ENCODE measurements around the gene CLDN18.

Gene CLDN18

DNA sequence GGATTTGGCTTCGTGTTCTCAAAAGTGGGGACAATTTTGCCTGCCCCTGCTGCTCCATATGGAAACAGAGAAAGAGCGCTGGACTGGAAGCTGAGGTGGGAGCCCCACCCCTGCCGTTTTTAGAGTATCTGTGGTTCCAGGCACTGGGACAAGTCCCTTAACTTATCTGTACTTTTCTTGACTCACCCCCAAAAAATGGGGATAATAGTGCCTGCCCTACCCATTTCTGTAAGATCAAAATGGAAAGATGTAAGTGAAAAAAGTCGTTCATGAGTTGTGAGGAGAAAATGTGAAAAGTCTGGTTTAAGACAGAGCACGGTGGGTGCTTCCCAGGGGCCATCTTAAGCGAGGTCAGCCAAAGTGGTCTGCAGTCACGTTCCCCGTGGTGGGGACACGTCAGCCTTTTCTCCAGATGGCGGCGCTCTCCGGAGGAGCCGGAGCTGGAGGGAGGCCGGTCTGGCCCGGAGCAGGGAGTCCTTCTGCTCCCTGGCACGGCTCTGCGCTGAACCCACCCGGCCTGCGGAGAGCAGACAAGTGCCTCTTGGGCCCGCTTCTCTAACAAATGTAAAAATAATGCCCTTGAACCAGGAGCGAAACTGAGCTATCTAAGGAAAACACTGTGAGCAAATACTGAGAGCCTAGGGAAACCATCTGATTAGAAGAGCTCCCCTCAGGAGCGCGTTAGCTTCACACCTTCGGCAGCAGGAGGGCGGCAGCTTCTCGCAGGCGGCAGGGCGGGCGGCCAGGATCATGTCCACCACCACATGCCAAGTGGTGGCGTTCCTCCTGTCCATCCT, at the start of gene CLDN18:
Gene CLDN18 (plus strand): TSS at position 690 of the 797 bp plus-strand sequence. CDS start 61 bp downstream, at position 751.
- DNase-seq: no peak

- DNase-seq: no peak
These were observed 47.7 kb upstream of the CLDN18 start for GRCh38 chr3:137962251-137962650.

DNA sequence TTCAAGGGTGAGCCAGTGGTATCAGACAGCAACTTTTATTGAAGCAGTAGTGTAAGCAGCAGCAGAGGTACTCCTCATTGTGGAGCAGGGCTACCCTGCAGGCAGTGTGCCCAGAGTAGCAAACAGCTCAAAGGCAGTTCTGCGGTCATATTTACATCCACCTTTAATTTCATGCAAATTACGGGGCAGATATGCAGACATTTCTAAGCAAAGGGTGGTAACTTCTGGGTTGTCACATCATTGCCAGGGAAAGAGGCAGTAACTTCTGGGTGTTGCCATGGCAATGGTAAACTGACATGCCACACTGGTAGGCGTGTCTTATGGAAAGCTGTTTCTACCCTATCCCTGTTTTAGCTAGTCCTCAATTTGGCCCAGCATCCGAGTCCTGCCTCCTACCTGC, 46.5 kb upstream of the CLDN18 start:
- DNase-seq: no peak

DNA sequence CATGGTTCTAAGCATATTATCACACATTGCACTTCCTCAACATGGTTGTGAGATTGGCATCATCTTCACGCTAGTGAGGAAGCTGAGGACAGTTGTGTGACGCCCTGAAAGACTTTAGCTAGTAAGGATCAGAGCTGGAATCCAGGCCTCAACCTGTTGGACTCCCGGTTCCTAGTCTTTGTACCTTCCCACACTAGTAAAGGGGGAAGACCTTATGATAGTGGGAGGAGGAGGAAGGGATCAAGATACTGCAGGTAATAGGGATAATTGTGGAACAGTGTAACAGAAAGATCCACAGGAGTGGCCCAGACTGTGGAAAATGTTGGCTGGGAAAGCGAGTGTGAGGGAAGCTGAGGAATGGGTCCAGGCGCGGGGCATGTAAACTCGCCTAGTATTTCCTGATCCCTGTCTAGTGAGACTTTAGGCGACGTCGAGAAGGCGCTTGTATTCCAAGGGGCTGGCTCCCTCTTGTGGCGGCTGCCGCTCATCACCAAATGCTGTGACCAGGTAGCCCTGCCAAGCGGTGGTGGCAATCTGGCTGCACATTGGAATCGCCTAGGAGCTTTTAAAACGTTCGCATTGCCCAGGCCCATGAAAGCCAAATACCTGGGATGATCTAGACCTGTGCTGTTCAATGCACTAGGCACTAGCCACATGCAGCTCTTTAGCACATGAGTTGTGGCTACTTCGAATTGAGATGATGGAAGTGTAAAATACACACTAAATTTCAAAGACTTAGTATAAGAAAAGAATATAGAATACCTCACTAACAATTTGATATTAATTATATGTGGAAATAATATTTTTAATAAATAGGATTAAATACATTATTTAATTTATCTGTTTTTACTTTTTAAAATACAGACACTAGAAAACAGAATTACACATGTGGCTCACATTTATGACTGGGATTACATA, 38.8 kb upstream of the CLDN18 start:
- DNase-seq: peak; percentile 24 to 75

- DNase-seq: no peak
These were observed 37.6 kb upstream of the CLDN18 start for GRCh38 chr3:137972396-137972795.

- no peak for DNase-seq
These were observed 31.6 kb upstream of the CLDN18 start for GRCh38 chr3:137978328-137978727.

DNA sequence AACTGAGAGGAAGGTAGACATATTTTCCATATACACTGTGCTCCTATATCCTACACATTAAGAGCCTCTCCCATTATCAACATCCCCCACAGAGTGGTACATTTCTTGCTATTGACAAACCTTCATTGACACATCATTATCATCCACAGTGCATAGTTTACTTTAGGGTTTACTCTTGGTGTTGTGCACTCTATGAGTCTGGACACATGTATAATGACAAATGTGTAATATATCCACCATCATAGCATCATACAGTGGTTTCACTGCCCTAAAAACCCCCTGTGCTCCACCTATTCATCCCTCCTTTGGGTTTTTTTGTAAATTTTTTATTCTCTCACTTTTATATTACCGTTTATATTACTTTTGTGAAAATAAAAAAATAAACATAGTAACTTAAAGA, 22.2 kb upstream of the CLDN18 start:
- no peak for DNase-seq

DNA sequence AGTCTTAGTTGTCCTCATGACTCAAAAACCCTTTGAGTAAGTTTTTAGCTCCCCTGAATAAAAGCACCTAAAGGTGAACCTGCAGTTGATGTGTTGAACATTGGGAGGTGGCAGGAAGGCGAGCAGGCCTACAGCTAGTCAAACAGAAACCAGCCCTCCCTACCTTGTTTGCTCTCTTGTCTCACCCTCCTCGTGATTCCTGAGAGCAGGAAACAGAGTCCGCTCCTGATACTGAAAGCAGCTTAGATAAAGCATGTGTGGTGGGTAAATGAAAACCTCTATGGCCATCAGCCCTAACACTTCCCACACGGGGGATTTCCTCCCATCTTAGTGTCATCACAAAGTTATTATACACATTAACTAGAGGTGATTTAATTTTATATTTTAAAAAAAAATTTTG, 21.8 kb upstream of the CLDN18 start:
- DNase-seq: no peak

GRCh38 chr3:137988982-137989381, 21.0 kb upstream of the CLDN18 start:
- DNase-seq: no peak

GRCh38 chr3:137990427-137990826, 19.5 kb upstream of the CLDN18 start:
- DNase-seq: no peak

DNA sequence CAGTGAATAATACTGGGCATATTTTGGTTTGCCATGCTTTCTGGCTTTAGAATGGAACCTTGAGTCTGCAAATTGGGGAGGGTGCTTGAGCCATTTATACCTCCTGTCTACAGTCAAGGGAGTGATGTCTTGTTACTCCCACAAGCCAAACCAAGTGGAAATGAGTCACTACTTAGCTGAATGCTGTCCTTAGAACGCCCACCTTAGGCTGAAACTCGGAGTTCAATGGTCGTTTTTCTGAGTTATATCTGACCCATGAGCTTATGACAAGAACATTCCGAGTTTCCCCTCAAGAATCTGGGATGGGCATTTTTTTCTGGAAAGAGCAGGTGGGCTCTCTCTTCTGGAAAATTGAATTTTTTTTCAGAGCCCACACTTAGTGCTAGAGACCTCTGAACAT, 17.4 kb upstream of the CLDN18 start:
- no peak for DNase-seq

GRCh38 chr3:137998121-137999042, 11.6 kb upstream of the CLDN18 start:
- no peak for DNase-seq

DNA sequence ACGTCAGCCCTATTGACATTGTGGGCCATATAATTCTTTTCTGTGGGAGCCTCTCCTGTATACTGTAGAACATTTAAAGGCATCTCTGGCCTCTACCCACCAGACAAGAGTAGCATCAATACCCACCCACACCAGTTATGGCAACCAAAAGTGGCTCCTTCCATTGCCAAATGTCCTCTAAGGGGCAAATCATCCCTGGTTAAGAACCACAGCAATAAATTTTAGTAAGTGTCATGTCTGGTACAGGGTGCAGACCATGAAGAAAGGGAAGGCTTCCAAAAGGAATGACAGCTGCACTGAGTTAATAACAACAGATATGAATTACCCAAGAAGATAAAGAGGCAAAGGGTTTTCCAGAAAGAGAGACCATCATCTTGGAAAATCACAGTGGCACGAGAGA, 6.9 kb upstream of the CLDN18 start:
- DNase-seq: no peak

- DNase-seq: no peak
These were observed 4.3 kb upstream of the CLDN18 start for GRCh38 chr3:138005627-138006026.

DNA sequence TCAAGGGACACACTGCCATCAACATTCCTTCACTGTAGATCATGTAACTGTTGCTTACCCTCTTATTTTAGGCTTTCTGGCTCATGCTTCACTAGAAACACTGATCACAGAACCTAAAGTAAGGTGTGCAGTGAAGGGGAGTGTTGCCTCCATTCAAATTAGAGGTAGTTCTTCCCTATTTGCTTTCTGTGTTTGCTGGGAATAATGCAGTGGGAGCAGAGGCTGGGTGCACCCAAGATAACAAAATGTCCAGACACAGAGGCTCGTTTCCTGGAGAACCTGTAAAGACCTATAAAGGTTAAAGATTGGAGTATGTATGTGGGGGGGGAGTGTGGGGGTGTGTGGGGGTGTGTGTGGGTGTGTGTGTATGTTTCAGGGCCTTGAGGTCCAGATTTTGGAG, 2.1 kb upstream of the CLDN18 start:
- no peak for DNase-seq

GRCh38 chr3:138010273-138010590, 267 bp downstream of the CLDN18 start:
- DNase-seq: no peak

DNA sequence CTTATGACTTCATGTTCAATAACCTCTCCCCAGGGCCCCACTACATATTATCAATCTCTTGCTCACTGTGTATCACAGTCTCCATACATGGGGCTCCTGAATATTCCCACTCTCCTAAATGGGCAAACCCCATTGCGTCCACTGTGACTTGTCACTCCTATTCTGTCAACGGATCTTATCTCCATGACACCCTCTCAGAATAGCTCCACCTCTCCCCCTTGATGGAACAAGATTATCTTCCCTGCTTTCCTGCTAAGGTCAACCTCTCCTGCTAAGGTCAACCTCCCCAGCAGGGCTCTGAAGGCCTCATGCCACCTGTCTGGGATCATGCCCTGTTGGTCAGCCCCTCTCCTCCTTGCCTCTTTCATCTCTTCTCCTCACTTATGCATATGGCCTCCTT, 1.8 kb downstream of the CLDN18 start:
- no peak for DNase-seq

DNA sequence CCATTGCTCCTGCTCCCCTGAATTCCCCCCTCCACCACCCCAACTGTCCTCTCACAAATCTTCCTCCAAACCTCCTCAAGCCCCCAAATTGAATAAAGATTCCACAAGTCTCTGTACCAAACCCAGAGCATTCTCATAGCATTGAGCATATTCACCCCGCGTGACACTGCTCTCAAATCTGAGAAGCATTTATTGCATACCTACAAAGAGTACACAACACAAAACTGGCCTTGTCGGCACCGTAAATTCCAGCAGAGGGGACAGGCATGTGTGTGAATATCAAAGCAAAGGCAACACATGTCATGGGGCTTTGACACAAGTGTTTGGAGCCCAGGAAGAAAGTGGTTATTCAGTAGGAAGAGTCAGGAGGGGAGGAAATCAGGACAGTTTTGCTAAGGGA, 2.6 kb downstream of the CLDN18 start:
- no peak for DNase-seq

- no peak for DNase-seq
These were observed 6.1 kb downstream of the CLDN18 start for GRCh38 chr3:138016065-138016464.

DNA sequence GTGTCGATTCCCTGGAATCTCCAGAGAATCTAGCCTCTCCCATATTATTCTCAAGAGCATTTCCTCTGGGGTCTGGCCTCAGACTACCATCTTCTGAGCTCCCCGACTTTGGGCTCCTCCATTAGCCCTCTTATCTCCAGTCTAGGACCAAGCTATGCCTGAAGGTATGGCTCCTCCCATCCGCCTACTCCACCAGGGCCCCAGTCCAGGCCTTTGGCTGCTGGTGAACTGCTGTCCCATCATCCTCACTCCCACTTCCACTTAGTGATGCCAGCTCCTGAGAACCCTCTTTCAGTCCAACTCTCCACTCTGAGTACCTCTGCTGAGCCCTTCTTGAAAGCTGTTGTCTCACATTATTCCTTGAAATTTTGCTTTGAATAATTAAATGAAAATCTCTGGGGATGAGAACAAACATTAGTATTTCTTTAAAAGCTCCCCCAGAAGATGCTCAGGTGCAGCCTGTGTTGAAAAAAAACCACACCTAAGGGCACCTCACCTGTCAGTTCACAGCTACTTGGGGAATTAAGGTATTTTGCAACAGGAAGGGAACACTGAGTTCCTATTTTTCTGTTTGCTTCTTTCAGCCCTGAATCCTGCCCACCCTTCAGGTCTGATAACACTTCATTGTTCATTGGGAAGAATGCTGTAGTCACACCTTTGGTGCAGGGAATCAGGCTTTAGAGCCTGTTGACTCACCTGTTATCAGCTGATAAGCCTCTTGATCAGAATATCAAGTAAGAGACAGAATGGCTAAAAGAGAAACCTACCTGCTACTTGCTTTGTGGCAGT, 9.5 kb downstream of the CLDN18 start:
- DNase-seq: no peak

DNA sequence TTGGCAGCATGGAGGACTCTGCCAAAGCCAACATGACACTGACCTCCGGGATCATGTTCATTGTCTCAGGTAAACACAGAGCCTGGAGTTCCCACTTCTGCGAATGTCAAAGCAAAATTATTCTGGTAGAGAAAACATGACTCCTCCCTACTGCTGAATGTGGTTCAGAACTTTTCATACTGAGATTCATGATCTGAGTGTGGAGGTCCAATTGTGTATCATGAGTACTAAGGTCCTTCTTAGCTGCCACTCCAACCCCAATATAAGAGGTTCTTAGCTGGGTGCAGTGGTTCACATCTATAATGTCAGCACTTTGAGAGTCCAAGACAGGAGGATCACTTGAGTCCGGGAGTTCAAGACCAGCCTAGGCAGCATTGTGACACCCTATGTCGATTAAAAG, 13.8 kb downstream of the CLDN18 start:
- no peak for DNase-seq

DNA sequence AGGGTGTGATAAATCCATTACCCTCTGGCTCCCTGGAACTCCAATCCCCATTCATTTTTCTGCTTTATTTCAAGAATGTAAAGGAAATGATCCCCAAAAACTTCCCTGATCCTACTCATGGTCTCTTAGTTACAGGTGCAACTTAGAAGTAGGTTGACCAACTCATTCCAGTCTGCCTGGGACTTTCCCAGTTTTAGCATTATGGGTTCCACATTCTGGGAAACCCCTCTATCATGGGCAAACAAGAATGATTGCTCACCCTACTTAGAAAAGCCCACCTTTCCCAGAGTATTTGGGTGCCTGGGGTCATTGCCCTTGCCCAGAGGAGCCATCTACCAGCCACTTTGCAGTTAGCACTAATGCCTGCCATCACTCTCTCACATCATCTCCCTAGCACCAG, 15.6 kb downstream of the CLDN18 start:
- DNase-seq: no peak

All from inflammatory macrophage treated with lipopolysaccharide for 1 hour (primary cell).